ENCODE data around the gene ABTB2. TPM values are rescaled to one million over a fixed set of nuclear protein-coding genes. Genes with fewer than 3 reads are reported as not detected.

The ABTB2 gene
- total RNA-seq, 1 experiment from 2014 or later: 5.5 TPM

- Histone ChIP-seq H3K4me1 (ENCODE audit: insufficient read depth, low read length) (no peaks in the 10 kb centered on the region), H4K91ac (ENCODE audit: insufficient read length, low read depth, low read length) (no peak overlapping the region), H3K27ac (ENCODE audit: insufficient read length, low read depth, low read length) (no peak overlapping the region), H3K79me1 (ENCODE audit: insufficient read depth, low read depth, low read length, poor library complexity, severe bottlenecking) (no peaks in the 10 kb centered on the region), H4K8ac (replicated peaks; ENCODE audit: insufficient read length, low read depth, low read length) (no peak overlapping the region), H3K23me2 (ENCODE audit: insufficient read length, low read depth, low read length, poor library complexity, severe bottlenecking) (no peaks in the 10 kb centered on the region), H2BK5ac (ENCODE audit: insufficient read length, low read length) (no peak overlapping the region), H3K56ac (ENCODE audit: insufficient read length, low read depth, low read length) (no peak overlapping the region), H2BK120ac (ENCODE audit: low read depth, low read length, poor library complexity, severe bottlenecking) (no peak overlapping the region), H2AFZ (ENCODE audit: low read length) (no peak overlapping the region), H3K9ac (ENCODE audit: extremely low read depth, insufficient read length, low read length) (no peak overlapping the region), H2BK15ac (ENCODE audit: low read depth, low read length) (no peak overlapping the region), H3K14ac (ENCODE audit: insufficient read depth, low read length) (no peak overlapping the region), H3K9me3 (ENCODE audit: control insufficient read depth, low read depth, low read length) (no peaks in the 10 kb centered on the region), H3K79me2 (ENCODE audit: insufficient read depth, low read length) (no peaks in the 10 kb centered on the region), H3K23ac (ENCODE audit: insufficient read length, low read depth, low read length) (no peak overlapping the region), H2BK12ac (ENCODE audit: insufficient read length, low read depth, low read length) (no peak overlapping the region), H2AK5ac (ENCODE audit: insufficient read length, low read length) (no peak overlapping the region), H3K4me2 (ENCODE audit: insufficient read depth, insufficient read length, low read length) (peak overlapping the region; percentile 38), H2BK20ac (ENCODE audit: low read depth, low read length, poor library complexity, severe bottlenecking) (no peak overlapping the region), H4K20me1 (ENCODE audit: control insufficient read depth, insufficient read depth, insufficient read length) (no peaks in the 10 kb centered on the region), H3K27me3 (ENCODE audit: insufficient read depth, low read length) (no peaks in the 10 kb centered on the region; the same call in 1 of the 2 replicates), H3K18ac (ENCODE audit: insufficient read length, low read depth, low read length) (no peak overlapping the region), H3T11ph (ENCODE audit: low read length) (no peak overlapping the region), H3K4ac (ENCODE audit: low read depth, low read length) (no peak overlapping the region), H4K5ac (ENCODE audit: insufficient read length, low read depth, low read length) (no peak overlapping the region)
- Mint-ChIP-seq H3K4me1 (peaks cover 6 to 10% of the 10 kb centered on the region in 2 experiments), H3K4me3 (peak overlapping the region; percentile 52 to 57), H3K27ac (no peak overlapping the region), H3K9me3 (no peaks in the 10 kb centered on the region), H3K36me3 (ENCODE audit: insufficient read depth in 1 of 3, low read depth in 3 of 3) (no peaks in the 10 kb centered on the region; a peak in 1 of 7 replicates), H3K27me3 (ENCODE audit: low read depth) (peaks cover 2% of the 10 kb centered on the region)
- WGBS (ENCODE audit: extremely low coverage, insufficient read length, low lambda C conversion rate): no CpG with 5 or more reads among the region's 33 CpGs
- peak; percentile 98 for TF ChIP-seq CTCF (conservative IDR thresholded peaks at IDR 0.05)
- DNase-seq: peak; percentile 86
These were observed 183.3 kb downstream of the ABTB2 start for GRCh38 chr11:34174412-34175041.
